A549 (cell line): ENCODE results near the gene C11orf91.
"Not testable (repeated sequence)": the region's sequence is repeated elsewhere in the genome, so short reads cannot be mapped to it uniquely, and the experiment has no call there.

Experiments used
- CTCF ChIP-seq: fragments of >200 bp; sonication (Bioruptor Twin); formaldehyde crosslinking; IDR thresholded peaks from 3 replicates; pipeline ENCODE4 v1.5.1; 2016
- FOSL2 ChIP-seq, 2 experiments: fragments of 450-650 bp in 1 of 2; fragments of >200 bp in 1 of 2; sonication (Bioruptor Twin) in 1 of 2; formaldehyde crosslinking; IDR thresholded peaks; 2 replicates each; pipeline versions ENCODE4 v1.5.0 to v1.6.1; 2016 to 2020; ENCODE audit warnings: mild to moderate bottlenecking in 1 of 2, moderate library complexity in 1 of 2

- not testable (repeated sequence) for TF ChIP-seq FOSL2 (IDR thresholded peaks at IDR 0.05); FOSL2 (CRISPR knock-in tag; IDR thresholded peaks at IDR 0.05); CTCF
Measured at GRCh38 chr11:33678616-33679015, 22.0 kb downstream of the C11orf91 start.
